Measurements from ENCODE around the gene KCNN3.

DNA sequence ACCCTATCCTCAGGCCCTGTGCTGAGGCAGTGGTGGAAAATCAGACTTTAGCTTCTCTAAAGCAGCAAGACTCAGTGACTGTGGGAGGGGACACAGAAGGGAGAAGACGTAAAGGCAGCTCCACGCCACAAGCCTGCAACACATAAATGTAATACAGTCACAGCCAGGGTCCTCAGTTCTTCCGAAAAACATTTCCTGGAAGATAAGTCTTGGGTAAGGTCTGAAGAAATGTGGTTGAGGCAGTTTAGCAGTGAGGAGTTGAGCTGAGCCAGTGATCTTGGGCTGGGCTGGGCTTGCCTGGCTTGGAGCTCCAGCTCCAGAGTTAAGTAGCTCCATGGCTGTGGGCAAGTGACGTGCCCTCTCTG, 134.3 kb downstream of the KCNN3 start:
- TF ChIP-seq, protein P1, sequence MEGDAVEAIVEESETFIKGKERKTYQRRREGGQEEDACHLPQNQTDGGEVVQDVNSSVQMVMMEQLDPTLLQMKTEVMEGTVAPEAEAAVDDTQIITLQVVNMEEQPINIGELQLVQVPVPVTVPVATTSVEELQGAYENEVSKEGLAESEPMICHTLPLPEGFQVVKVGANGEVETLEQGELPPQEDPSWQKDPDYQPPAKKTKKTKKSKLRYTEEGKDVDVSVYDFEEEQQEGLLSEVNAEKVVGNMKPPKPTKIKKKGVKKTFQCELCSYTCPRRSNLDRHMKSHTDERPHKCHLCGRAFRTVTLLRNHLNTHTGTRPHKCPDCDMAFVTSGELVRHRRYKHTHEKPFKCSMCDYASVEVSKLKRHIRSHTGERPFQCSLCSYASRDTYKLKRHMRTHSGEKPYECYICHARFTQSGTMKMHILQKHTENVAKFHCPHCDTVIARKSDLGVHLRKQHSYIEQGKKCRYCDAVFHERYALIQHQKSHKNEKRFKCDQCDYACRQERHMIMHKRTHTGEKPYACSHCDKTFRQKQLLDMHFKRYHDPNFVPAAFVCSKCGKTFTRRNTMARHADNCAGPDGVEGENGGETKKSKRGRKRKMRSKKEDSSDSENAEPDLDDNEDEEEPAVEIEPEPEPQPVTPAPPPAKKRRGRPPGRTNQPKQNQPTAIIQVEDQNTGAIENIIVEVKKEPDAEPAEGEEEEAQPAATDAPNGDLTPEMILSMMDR (IDR thresholded peaks at IDR 0.05; ENCODE audit: low read depth, low read length) = no peak
- no peak for TF ChIP-seq POLR2A (IDR thresholded peaks at IDR 0.05; ENCODE audit: extremely low read depth, insufficient read length)
